HFFc6 (cell line): ENCODE measurements around the gene UEVLD. TPM values are rescaled to one million over a fixed set of nuclear protein-coding genes. Genes with fewer than 3 reads are reported as not detected.

Experiments
- DNase-seq: peaks from one replicate; pipeline ENCODE4 v3.0.0-alpha.2; 2018
- H3K27ac Mint-ChIP-seq: 2 replicates; pipeline ENCODE4 v1.8.0; 2020; ENCODE audit warnings: mild to moderate bottlenecking, mixed read lengths
- H3K27me3 Mint-ChIP-seq: 2 replicates; pipeline ENCODE4 v1.8.0; 2021; ENCODE audit warnings: mild to moderate bottlenecking, moderate library complexity, mixed read lengths; ENCODE audit not compliant: insufficient read depth
- H3K36me3 Mint-ChIP-seq: 2 replicates; pipeline ENCODE4 v1.8.0; 2021; ENCODE audit warnings: low read depth, mixed read lengths
- H3K4me1 Mint-ChIP-seq: 2 replicates; pipeline ENCODE4 v1.8.0; 2020; ENCODE audit warnings: low read depth, mixed read lengths
- H3K4me3 Mint-ChIP-seq: 2 replicates; pipeline ENCODE4 v1.8.0; 2020; ENCODE audit warnings: mild to moderate bottlenecking, moderate library complexity, mixed read lengths
- H3K9me3 Mint-ChIP-seq: 2 replicates; pipeline ENCODE4 v1.8.0; 2020; ENCODE audit warnings: mild to moderate bottlenecking, mixed read lengths
- total RNA-seq, 6 experiments: library from RNA; stranded (reverse); fragmentation: NEBNext Ultra II Directional; extraction: Animal tissue kit (Norgen Biotek cat#: 25700); gene quantifications; 2 replicates in 1 of 6; 3 replicates in 5 of 6; pipeline ENCODE4 v1.2.3, GENCODE V29; 2021
- TF ChIP-seq, protein P1 (sequence below): fragments of 200-600 bp; sonication (generic); IDR thresholded peaks from 2 replicates; pipeline ENCODE4 v1.5.0; 2021; ENCODE audit warnings: antibody characterized with exemption, mild to moderate bottlenecking

Gene UEVLD
- total RNA-seq, 6 experiments from 2014 or later, result 20.0 to 29.0 (median 24.4) TPM

DNA sequence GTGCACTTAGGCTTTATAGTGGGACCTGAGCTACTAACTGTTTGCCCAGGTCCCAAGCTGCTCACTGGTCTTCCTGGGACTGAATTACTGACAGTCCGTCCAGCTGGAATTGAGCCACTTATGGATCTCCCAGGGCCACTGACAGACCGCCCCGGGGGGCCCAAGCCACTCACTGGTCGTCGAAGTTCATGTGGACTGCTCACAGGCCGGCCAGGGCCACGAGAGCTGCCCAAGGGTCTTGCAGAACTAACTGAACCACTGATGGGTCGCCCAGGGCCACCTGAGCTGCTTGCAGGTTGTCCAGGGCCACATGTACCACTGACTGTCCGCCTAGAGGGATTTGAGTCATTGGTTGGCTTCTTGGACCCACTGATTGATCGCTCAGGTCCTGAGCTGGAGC lies 26.1 kb upstream of the UEVLD start:
- no peaks in the 10 kb centered on the region for H3K9me3 Mint-ChIP-seq
- H3K36me3 Mint-ChIP-seq, result peaks cover 36% of the 10 kb centered on the region
- no peaks in the 10 kb centered on the region for H3K27me3 Mint-ChIP-seq
- H3K27ac Mint-ChIP-seq, result no peak overlapping the region
- DNase-seq, result no peak
- H3K4me1 Mint-ChIP-seq, result peaks cover 53% of the 10 kb centered on the region
- H3K4me3 Mint-ChIP-seq, result no peak overlapping the region
- TF ChIP-seq, protein P1, sequence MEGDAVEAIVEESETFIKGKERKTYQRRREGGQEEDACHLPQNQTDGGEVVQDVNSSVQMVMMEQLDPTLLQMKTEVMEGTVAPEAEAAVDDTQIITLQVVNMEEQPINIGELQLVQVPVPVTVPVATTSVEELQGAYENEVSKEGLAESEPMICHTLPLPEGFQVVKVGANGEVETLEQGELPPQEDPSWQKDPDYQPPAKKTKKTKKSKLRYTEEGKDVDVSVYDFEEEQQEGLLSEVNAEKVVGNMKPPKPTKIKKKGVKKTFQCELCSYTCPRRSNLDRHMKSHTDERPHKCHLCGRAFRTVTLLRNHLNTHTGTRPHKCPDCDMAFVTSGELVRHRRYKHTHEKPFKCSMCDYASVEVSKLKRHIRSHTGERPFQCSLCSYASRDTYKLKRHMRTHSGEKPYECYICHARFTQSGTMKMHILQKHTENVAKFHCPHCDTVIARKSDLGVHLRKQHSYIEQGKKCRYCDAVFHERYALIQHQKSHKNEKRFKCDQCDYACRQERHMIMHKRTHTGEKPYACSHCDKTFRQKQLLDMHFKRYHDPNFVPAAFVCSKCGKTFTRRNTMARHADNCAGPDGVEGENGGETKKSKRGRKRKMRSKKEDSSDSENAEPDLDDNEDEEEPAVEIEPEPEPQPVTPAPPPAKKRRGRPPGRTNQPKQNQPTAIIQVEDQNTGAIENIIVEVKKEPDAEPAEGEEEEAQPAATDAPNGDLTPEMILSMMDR, result no peak

DNA sequence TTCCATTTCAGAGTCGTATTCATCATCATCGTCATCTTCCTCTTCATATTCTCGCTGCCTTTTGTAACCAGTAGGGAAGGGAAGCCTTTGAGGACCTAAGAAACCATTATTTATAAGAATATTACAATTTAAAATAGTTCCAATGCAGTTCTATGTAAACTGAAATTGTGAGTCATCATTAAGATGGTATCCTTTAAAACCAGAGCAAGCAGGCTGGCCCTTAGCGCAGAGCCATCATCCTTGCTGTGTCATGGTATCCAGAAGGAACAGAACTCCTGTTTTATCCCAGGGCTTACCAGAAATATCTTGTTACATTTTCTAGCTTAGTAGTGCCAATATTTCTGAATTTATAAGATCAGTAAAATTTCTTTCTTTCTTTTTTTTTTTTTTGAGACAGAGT lies 23.9 kb upstream of the UEVLD start:
- peak overlapping the region; percentile 53; the same call in 1 of the 2 replicates for H3K27ac Mint-ChIP-seq
- no peak overlapping the region for H3K4me3 Mint-ChIP-seq
- TF ChIP-seq, protein P1, result no peak
- peaks cover 36% of the 10 kb centered on the region for H3K4me1 Mint-ChIP-seq
- peaks cover 40% of the 10 kb centered on the region for H3K36me3 Mint-ChIP-seq
- no peak for DNase-seq
- H3K9me3 Mint-ChIP-seq, result no peaks in the 10 kb centered on the region
- H3K27me3 Mint-ChIP-seq, result no peaks in the 10 kb centered on the region

DNA sequence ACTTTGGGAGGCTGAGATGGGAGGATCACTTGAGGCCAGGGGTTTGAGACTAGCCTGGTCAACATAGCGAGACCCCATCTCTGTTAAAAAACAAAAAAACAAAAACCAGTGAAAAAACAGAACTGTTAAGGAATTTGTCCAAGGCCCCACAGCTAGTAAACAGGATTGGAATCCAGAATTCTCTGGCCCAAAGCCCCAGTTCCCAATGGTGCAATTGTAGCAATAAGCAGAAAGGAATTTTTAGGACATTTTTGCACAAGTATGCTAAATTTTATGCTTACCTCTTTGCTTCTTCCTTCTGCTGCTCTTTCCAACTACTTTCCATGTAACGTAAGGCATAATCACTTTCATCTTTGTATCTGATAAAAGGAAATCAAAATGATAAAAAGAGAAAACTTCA lies 22.7 kb upstream of the UEVLD start:
- no peak for DNase-seq
- H3K4me1 Mint-ChIP-seq, result peaks cover 28% of the 10 kb centered on the region
- peaks cover 43% of the 10 kb centered on the region for H3K36me3 Mint-ChIP-seq
- no peaks in the 10 kb centered on the region for H3K9me3 Mint-ChIP-seq
- TF ChIP-seq, protein P1, result no peak
- H3K4me3 Mint-ChIP-seq, result no peak overlapping the region; the same call in 1 of the 2 replicates
- no peaks in the 10 kb centered on the region for H3K27me3 Mint-ChIP-seq
- H3K27ac Mint-ChIP-seq, result peak overlapping the region; percentile 19; the same call in 1 of the 2 replicates

DNA sequence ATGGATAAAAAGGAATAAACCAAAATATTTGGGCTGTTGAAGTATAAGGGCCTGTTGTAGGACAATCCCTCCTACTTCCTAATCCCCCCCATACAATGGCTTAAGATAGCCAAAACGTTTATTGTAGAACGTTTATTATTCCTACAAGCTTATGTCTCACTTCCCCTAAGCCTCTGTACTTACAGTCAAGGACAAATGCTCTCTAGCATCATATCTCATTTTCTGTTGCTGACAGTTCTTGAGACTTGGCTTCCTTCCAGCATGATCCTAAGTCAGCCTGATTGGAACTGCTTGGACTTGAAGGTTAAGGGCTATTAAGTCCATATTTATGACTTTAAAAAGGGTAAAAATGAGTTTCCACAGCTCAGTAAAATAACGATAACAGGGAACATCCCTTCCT lies 19.8 kb upstream of the UEVLD start:
- Mint-ChIP-seq H3K36me3 (peaks cover 20% of the 10 kb centered on the region), H3K9me3 (no peaks in the 10 kb centered on the region), H3K4me1 (peaks cover 10% of the 10 kb centered on the region), H3K27ac (no peak overlapping the region), H3K27me3 (no peaks in the 10 kb centered on the region; the same call in 1 of the 2 replicates), H3K4me3 (no peak overlapping the region)
- TF ChIP-seq, protein P1, result no peak
- DNase-seq, result no peak

DNA sequence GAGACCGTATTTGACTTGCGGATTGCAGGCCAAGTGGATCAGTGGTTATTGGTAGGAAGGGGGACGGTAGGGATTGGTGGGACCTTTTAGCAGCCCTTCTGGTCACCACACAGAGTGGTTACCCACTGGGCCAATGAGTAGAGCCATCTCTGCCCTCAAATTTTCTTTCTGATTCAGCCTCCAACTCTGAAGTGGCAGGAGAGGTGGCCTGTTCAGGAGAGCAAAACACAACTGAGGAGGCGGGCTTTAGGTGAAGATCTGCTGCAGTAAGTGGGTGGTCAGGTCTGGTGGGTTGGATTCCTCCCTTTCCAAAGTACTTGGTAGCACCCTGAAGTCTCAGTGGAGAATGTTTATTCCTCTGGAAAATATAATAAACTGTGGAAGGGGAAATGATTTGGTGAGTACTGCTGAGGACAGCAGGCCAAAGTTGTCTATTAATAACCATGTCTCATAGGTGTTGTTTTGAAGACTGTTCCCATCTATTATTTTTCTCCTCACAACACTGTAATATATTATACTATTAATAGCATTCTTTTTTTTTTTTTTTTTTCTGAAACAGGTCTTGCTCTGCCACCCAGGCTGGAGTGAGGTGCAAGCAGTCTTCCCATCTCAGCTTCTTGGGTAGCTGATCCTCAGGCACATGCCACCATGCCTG lies 12.5 kb upstream of the UEVLD start:
- 0 out of 2 replicates have a peak, but pooled peaks cover 10% of the 10 kb centered on the region for H3K36me3 Mint-ChIP-seq
- no peaks in the 10 kb centered on the region for H3K9me3 Mint-ChIP-seq
- DNase-seq, result no peak
- no peak overlapping the region for H3K4me3 Mint-ChIP-seq
- TF ChIP-seq, protein P1, result no peak
- H3K4me1 Mint-ChIP-seq, result peaks cover 9% of the 10 kb centered on the region
- H3K27ac Mint-ChIP-seq, result no peak overlapping the region
- no peaks in the 10 kb centered on the region; the same call in 1 of the 2 replicates for H3K27me3 Mint-ChIP-seq
